IPS DF 4.7 (cell line): ENCODE results near the gene PYGB.

ENCODE experiments used
- DNase-seq: peaks from one replicate; pipeline ENCODE4 v3.0.0-alpha.2; 2013; ENCODE audit warnings: low spot score; ENCODE audit errors: extremely low read depth

PYGB gene

DNA sequence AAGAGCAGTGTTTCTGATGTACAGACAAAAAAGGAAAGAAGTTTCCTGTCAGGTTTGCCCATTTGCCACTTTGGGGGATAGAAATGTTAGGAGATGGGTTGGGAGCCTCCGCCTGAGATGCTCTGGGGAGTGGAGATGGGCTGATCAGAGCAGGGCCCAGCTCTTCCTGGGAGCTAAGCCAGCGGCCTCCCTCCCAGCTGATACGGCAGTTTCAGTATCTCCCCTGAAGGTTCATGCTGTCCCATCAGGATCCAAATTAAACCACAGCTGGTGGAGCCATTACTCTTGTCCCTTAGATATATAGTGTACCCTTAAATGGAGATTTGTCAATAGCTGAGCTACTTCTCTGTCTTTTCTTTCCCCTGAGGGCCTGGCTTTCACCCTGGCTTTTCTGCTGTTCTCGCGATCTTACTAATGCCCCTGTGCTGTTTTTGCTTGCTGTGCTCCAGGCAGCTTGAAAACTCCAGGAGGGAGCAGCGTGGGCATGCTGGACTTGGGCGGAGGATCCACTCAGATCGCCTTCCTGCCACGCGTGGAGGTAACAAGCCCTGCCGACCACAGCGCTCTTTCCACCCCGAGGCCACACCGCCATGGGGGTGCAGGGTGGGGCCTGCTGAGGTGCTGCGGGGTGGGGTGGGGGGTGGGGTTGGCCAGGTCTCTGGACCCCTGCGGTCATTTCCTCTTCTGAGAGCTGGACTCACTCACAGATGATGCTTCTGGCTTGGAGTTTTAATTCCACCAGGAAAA, 31.5 kb upstream of the PYGB start:
- DNase-seq, result no peak

- no peak for DNase-seq
Measured at GRCh38 chr20:25217161-25218108, 30.4 kb upstream of the PYGB start.

GRCh38 chr20:25218109-25218486, 29.8 kb upstream of the PYGB start:
- no peak for DNase-seq

- DNase-seq, result no peak
Measured at GRCh38 chr20:25218492-25218891, 29.4 kb upstream of the PYGB start.

GRCh38 chr20:25219365-25219764, 28.5 kb upstream of the PYGB start:
- no peak for DNase-seq

DNA sequence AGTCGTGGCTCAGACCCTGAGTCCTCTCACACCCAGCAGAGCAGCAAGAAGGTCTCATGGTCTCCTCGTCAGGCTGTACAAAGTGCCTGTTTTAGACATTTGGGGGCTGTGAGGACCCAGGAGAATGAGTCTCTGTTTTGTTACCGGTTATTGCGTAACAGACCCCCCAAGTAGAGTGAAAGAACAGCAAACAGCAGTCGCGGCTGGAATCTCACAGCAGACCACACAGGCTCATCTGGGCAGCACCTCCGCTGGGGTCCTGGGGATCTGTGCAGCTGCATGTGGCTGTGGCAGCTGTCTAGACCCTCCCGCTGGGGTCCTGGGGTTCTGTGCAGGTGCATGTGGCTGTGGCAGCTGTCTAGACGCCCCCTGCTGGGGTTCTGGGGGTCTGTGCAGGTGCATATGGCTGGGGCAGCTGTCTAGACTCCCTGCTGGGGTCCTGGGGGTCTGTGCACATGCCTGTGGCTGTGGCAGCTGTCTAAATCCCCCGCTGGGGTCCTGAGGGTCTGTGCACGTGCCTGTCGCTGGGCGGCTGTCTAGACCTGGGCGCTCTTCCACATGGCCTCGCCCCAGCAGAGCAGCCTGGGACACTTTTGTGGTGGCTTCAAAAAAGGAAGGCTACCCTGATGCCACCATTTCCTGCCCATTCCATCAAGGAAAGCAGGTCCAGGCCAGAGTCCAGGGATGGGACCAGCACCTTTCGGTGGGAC, 27.7 kb upstream of the PYGB start:
- no peak for DNase-seq

- DNase-seq, result no peak
Measured at GRCh38 chr20:25220810-25221591, 26.9 kb upstream of the PYGB start.

DNA sequence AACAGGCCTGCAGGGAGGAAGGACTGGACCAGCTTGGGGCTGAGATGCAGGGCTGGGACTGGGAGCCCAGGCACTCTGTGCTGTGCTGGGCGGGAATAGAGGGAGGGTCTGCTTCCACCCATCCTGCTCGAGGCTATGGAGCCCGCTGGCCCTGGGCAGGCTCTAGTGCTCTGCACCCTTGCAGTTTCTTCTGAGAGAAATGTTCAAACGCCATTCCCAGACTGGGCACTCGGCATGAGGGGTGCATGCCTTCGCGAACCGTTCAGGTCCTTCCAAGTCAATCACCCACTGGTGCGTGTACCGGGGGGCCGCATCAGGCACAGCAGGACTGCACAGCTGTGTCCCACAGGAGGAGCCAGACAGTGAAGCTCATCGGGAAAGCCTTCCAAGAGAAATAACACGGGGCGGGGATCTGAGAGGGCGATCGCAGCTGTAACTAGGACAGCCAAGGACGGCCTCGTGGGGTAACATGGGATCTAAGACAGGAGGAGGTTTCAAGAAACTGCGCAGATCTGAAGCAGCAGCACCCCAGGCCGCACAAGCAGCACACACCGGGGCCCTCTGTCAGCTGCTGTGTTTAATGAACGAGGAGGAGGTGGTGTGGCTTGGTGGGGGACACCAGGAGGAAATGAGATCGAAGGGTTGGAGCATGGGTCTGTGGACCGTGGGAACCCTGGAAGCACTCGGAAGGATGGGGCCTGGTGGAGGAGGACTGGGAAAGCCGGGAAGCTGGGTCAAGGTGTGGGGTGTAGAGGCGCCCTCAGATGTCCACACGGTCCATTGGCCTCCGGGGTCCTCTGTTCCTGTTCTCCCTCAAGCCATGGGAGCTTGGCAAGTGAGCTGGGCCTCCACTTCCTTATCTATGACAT, 26.1 kb upstream of the PYGB start:
- DNase-seq, result no peak

GRCh38 chr20:25222461-25223178, 25.3 kb upstream of the PYGB start:
- DNase-seq, result no peak

DNA sequence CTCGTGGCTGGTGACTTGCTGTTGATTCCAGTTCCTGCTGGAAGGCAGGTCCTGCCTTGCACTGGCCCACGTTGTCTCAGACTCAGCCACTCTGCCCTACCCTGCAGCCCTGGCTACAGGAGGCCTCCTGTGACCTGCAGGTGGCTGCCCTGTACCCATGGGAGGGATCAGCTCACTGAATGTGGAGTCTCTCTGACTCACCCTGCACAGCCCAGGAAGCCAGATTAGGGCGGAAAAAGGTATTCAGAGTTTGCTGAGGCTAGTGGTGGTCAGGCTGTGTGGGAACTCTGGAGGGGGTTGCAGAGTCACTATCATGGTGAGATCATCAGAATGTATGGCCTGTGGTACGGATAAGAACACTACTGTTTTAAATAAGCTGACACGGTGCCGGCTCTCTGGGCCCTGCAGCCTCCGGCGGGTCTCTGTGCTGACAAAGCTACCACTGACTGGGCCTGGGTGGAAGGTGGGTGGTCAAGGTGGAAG, 24.7 kb upstream of the PYGB start:
- no peak for DNase-seq

DNA sequence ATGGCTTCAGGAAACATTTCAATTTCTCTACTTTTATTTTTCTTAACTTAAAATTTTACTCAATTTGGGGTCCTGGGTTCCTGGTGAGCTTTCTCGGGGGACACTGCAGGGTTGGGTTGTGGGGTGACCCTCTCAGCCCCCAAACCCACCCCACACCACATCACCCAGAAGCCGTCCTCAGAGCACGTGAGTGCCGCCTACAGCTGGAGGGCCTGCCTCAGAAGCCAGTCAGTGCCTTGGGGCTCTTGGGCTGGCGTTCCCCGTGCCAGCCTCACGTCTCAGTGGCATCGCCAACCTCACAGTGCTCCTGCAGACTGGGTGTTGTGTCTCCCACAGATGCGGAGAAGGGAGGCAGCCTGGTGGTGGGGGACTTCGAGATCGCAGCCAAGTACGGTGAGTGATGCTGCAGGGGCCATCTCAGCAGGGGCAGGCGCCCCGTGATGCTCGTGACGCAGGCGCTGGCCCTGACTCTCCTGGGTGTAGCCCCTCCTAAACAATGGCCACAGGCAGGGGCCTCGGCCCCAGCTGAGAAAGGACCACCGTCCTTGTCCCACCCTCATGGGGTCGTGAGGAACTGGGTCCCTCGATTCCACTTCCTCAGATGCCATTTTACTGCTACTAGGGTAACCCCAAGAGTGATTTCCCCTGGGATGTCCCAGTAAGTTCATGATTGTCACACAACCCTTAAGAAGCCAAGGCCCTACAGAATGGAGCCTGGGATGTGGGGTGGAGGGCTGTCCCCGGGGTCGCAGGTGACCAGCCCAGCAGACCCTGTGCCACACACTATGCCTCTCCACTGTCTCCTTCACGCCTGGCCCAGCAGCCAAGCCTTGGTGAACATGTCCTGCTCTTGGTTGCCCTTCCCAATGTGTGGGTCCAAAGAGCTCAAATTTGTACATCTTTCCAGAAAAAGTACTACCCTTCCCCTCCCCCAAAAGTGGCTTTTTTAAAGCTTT, 23.8 kb upstream of the PYGB start:
- DNase-seq, result no peak

DNA sequence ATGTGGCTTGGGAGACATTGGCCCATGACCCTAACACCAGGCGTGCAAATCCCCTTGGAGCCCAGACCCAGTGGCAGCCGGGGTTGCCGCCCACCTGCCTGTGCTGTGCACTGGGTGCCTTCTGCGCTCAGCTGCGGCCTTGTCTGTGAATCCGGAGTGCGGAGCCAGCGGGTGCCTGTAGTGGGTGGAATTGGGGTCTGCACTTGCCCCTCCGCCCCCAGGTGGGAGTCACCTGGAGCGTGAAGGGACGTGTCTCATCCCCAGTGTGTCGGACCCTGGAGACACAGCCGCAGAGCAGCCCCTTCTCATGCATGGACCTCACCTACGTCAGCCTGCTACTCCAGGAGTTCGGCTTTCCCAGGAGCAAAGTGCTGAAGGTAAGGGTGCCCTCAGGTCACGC, 22.9 kb upstream of the PYGB start:
- no peak for DNase-seq

DNA sequence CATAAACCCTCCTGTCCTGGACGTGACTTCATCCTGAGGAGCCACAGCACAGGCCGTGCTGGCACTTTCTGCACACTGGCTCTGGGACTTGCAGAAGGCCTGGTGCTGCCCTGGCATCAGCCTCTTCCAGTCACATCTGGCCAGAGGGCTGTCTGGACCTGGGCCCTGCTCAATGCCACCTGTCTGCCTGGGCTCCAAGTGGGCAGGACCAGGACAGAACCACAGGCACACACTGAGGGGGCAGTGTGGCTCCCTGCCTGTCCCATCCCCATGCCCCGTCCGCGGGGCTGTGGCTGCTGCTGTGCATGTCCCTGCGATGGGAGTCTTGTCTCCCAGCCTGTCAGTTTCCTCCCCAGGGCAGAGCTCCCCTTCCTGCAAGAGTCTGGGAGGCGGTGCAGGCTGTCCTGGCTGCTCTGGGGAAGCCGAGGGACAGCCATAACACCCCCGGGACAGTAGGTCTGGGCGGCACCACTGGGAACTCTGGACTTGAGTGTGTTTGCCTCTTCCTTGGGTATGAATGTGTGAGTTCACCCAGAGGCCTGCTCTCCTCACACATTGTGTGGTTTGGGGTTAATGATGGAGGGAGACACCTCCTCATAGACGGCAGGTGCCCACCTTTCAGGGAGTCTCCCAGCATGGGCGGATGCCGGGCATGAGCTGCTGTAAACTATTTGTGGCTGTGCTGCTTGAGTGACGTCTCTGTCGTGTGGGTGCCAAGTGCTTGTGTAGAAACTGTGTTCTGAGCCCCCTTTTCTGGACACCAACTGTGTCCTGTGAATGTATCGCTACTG, 22.0 kb upstream of the PYGB start:
- DNase-seq, result no peak

GRCh38 chr20:25226433-25227316, 21.2 kb upstream of the PYGB start:
- no peak for DNase-seq

- no peak for DNase-seq
Measured at GRCh38 chr20:25227317-25227831, 20.5 kb upstream of the PYGB start.

DNA sequence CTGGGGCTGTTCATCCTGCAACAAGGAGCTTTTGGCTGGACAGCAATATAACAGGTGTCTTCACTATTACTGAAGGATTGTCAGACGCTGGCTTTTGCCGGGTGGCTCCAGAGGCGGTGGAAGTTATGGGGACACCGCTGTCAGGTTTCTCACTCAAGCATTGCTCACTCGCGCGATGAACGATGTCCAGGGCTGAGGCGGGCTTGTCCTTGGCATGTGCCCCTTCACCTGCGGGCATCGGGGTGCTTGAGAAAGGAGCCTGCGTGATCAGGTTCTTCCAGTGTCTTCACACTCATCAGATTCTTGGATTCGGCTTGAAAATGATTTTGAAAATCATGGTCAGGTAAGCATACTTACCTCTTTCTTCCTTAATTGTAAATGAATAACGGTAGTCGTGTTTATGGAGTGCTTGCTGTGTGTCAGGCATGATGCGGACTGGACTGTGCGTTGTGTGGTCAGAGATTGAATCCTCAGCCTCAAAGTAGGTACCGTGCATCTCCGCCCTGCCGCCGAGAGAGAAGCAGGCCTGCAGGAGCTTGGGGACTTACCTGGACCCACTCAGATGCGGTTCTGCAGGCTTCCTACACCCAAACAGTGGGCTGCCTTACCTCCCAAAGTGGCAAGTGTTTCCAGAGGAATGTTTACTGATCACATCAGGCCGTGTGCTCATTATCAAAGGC, 18.3 kb upstream of the PYGB start:
- DNase-seq, result no peak
